Lower lobe of right lung (tissue), 2 donors: ENCODE data around the gene RFX1. TPM values are rescaled to one million over a fixed set of nuclear protein-coding genes. Genes with fewer than 3 reads are reported as not detected.
"Not testable (repeated sequence)": the region's sequence is repeated elsewhere in the genome, so short reads cannot be mapped to it uniquely, and the experiment has no call there.

Experiments used
- ATAC-seq, 2 donors: fragments of 200-7000 bp; cut with Tn5 transposase; one replicate each; pipeline ENCODE4 v1.9.1; 2020 to 2022; ENCODE audit warnings: mild to moderate bottlenecking in 2 of 2, moderate library complexity in 2 of 2
- DNase-seq: peaks from one replicate; pipeline ENCODE4 v3.0.0-alpha.2; 2020
- H3K27ac ChIP-seq: fragments of 200-600 bp; one replicate; pipeline ENCODE4 v1.8.0; 2022
- H3K27me3 ChIP-seq: fragments of 200-600 bp; one replicate; pipeline ENCODE4 v1.8.0; 2022; ENCODE audit warnings: low read depth
- H3K36me3 ChIP-seq: fragments of 200-600 bp; one replicate; pipeline ENCODE4 v1.8.0; 2022; ENCODE audit warnings: mild to moderate bottlenecking
- H3K4me1 ChIP-seq: fragments of 200-600 bp; one replicate; pipeline ENCODE4 v1.8.0; 2022
- H3K4me3 ChIP-seq: fragments of 200-600 bp; one replicate; pipeline ENCODE4 v1.8.0; 2022; ENCODE audit warnings: mild to moderate bottlenecking
- H3K9me3 ChIP-seq: fragments of 200-600 bp; one replicate; pipeline ENCODE4 v1.8.0; 2022
- CTCF ChIP-seq: fragments of 200-600 bp; IDR thresholded peaks from one replicate; pipeline ENCODE4 v1.8.0; 2022; ENCODE audit warnings: antibody characterized with exemption, mild to moderate bottlenecking
- intact Hi-C: fragments of 100-400 bp; cut with DNase I; formaldehyde crosslinking; loops from one replicate; pipeline ENCODE4 v1.11.0; 2022
- total RNA-seq: library from RNA; stranded (reverse); fragmentation: NEBNext Ultra II Directional; extraction: Animal tissue kit (Norgen Biotek cat#: 25700); gene quantifications from one replicate; pipeline ENCODE4 v1.2.1, GENCODE V29; 2021
- donor health status: DM: no; HTN: yes; CAD: no; lungs with severe emphysema.

Gene RFX1
- total RNA-seq, 1 donor from 2014 or later, result 17.8 TPM

GRCh38 chr19:13978351-13979243, 27.5 kb downstream of the RFX1 start:
- Histone ChIP-seq H3K27ac (peak overlapping the region; percentile 77), H3K36me3 (peaks cover 23% of the 10 kb centered on the region), H3K27me3 (no peaks in the 10 kb centered on the region), H3K4me3 (peak overlapping the region; percentile 57), H3K4me1 (peaks cover 17% of the 10 kb centered on the region), H3K9me3 (no peaks in the 10 kb centered on the region)
- ATAC-seq, result peak; percentile 86 to 87
- intact Hi-C loops, result no loop called here
- DNase-seq, result peak; percentile 86
- TF ChIP-seq CTCF, result no peak

- intact Hi-C loops, result no loop called here
- no peak for DNase-seq
- H3K27ac ChIP-seq, result peak overlapping the region; percentile 77
- peak; percentile 1 to 2 for ATAC-seq
- peaks cover 27% of the 10 kb centered on the region for H3K36me3 ChIP-seq
- no peak for TF ChIP-seq CTCF
- peaks cover 17% of the 10 kb centered on the region for H3K4me1 ChIP-seq
- no peaks in the 10 kb centered on the region for H3K27me3 ChIP-seq
- H3K4me3 ChIP-seq, result peak overlapping the region; percentile 57
- no peaks in the 10 kb centered on the region for H3K9me3 ChIP-seq
Observed at GRCh38 chr19:13977803-13978202, 28.3 kb downstream of the RFX1 start.

- DNase-seq, result no peak
- no peak for TF ChIP-seq CTCF
- intact Hi-C loops, result no loop called here
- no peak overlapping the region for H3K4me3 ChIP-seq
- ATAC-seq, result no peak
- H3K9me3 ChIP-seq, result no peaks in the 10 kb centered on the region
- H3K27ac ChIP-seq, result no peak overlapping the region
- no peaks in the 10 kb centered on the region for H3K27me3 ChIP-seq
- H3K36me3 ChIP-seq, result peaks cover 32% of the 10 kb centered on the region
- H3K4me1 ChIP-seq, result peaks cover 17% of the 10 kb centered on the region
Observed at GRCh38 chr19:13976446-13976845, 29.7 kb downstream of the RFX1 start.

GRCh38 chr19:13975870-13976269, 30.2 kb downstream of the RFX1 start:
- no peaks in the 10 kb centered on the region for H3K9me3 ChIP-seq
- intact Hi-C loops, result no loop called here
- no peaks in the 10 kb centered on the region for H3K27me3 ChIP-seq
- no peak for ATAC-seq
- H3K36me3 ChIP-seq, result peaks cover 35% of the 10 kb centered on the region
- no peak for DNase-seq
- no peak for TF ChIP-seq CTCF
- no peak overlapping the region for H3K27ac ChIP-seq
- H3K4me3 ChIP-seq, result no peak overlapping the region
- peaks cover 17% of the 10 kb centered on the region for H3K4me1 ChIP-seq

GRCh38 chr19:13974073-13974472, 32.0 kb downstream of the RFX1 start:
- intact Hi-C loops, result no loop called here
- no peaks in the 10 kb centered on the region for H3K27me3 ChIP-seq
- no peaks in the 10 kb centered on the region for H3K9me3 ChIP-seq
- DNase-seq (no peak), ATAC-seq (peak in 1 of 2 donors; percentile 55)
- no peak overlapping the region for H3K4me3 ChIP-seq
- no peak for TF ChIP-seq CTCF
- H3K4me1 ChIP-seq, result peaks cover 10% of the 10 kb centered on the region
- peaks cover 53% of the 10 kb centered on the region for H3K36me3 ChIP-seq
- no peak overlapping the region for H3K27ac ChIP-seq

GRCh38 chr19:13973479-13973878, 32.6 kb downstream of the RFX1 start:
- peaks cover 59% of the 10 kb centered on the region for H3K36me3 ChIP-seq
- H3K9me3 ChIP-seq, intact Hi-C loops, ATAC-seq, DNase-seq, H3K4me3 ChIP-seq, H3K27ac ChIP-seq, H3K27me3 ChIP-seq, H3K4me1 ChIP-seq: not testable (repeated sequence)
